GM21526 (cell line): ENCODE measurements around the gene PIK3R3.

Source experiments
- ATAC-seq: cut with Tn5 transposase; IDR thresholded peaks from one replicate; pipeline ENCODE4 v1.9.1; 2021; ENCODE audit warnings: moderate library complexity; ENCODE audit not compliant: unreplicated experiment, low FRiP score

Gene PIK3R3

GRCh38 chr1:46132529-46133180 lies at the start of gene PIK3R3:
Gene PIK3R3 (minus strand): TSS chr1:46132629. CDS start chr1:46131952, 677 bp downstream.
- peak; percentile 78 for ATAC-seq

- no peak for ATAC-seq
Observed at GRCh38 chr1:46181343-46182260, 49.2 kb upstream of the PIK3R3 start.

- ATAC-seq, result no peak
Observed at GRCh38 chr1:46180082-46180616, 47.7 kb upstream of the PIK3R3 start.

- peak; percentile 41 for ATAC-seq
Observed at GRCh38 chr1:46179138-46180081, 47.0 kb upstream of the PIK3R3 start.

- no peak for ATAC-seq
Observed at GRCh38 chr1:46176211-46176865, 43.9 kb upstream of the PIK3R3 start, which contains the start of gene P3R3URF. Gene P3R3URF (minus strand): TSS chr1:46176488. CDS start chr1:46176471, 17 bp downstream.

GRCh38 chr1:46175243-46175642 lies 42.8 kb upstream of the PIK3R3 start:
- no peak for ATAC-seq

GRCh38 chr1:46174448-46175231 lies 42.2 kb upstream of the PIK3R3 start, which contains the start of gene TSPAN1:
Gene TSPAN1 (plus strand): TSS chr1:46175087. CDS start chr1:46181108, 6,021 bp downstream.
- ATAC-seq, result no peak

- no peak for ATAC-seq
Observed at GRCh38 chr1:46173361-46173856, 41.0 kb upstream of the PIK3R3 start.

GRCh38 chr1:46172321-46172720 lies 39.9 kb upstream of the PIK3R3 start:
- no peak for ATAC-seq

GRCh38 chr1:46171871-46172270 lies 39.4 kb upstream of the PIK3R3 start:
- ATAC-seq, result no peak

- no peak for ATAC-seq
Observed at GRCh38 chr1:46171351-46171750, 38.9 kb upstream of the PIK3R3 start.

GRCh38 chr1:46169811-46170454 lies 37.5 kb upstream of the PIK3R3 start:
- ATAC-seq, result no peak

- no peak for ATAC-seq
Observed at GRCh38 chr1:46168477-46168876, 36.0 kb upstream of the PIK3R3 start.

GRCh38 chr1:46166521-46167462 lies 34.4 kb upstream of the PIK3R3 start:
- no peak for ATAC-seq

GRCh38 chr1:46160212-46160611 lies 27.8 kb upstream of the PIK3R3 start:
- no peak for ATAC-seq

- no peak for ATAC-seq
Observed at GRCh38 chr1:46159516-46159915, 27.1 kb upstream of the PIK3R3 start.
